Hepatocyte (in vitro differentiated cells): Measurements from ENCODE around the gene GOLGA3. TPM values are rescaled to one million over a fixed set of nuclear protein-coding genes. Genes with fewer than 3 reads are reported as not detected.

Experiments
- DNase-seq: peaks from one replicate; pipeline ENCODE4 v3.0.0-alpha.2; 2016; ENCODE audit warnings: low spot score
- H2AFZ ChIP-seq: fragments of 200-600 bp; sonication (generic); 2 replicates; pipeline ENCODE4 v1.6.0; 2016; ENCODE audit warnings: antibody characterized with exemption, mild to moderate bottlenecking
- H3K27ac ChIP-seq: fragments of 200-600 bp; sonication (generic); 2 replicates; pipeline ENCODE4 v1.5.1; 2016; ENCODE audit warnings: mild to moderate bottlenecking
- H3K27me3 ChIP-seq: fragments of 200-600 bp; sonication (generic); 2 replicates; pipeline ENCODE4 v1.6.1; 2016
- H3K36me3 ChIP-seq: fragments of 200-600 bp; sonication (generic); replicated peaks from 2 replicates; pipeline ENCODE4 v1.5.1; 2016; ENCODE audit warnings: low read depth; ENCODE audit not compliant: insufficient read depth
- H3K4me1 ChIP-seq: fragments of 200-600 bp; sonication (generic); 2 replicates; pipeline ENCODE4 v1.5.1; 2016; ENCODE audit warnings: mild to moderate bottlenecking, moderate library complexity; ENCODE audit not compliant: insufficient read depth
- H3K4me2 ChIP-seq: fragments of 200-600 bp; sonication (generic); 2 replicates; pipeline ENCODE4 v1.6.0; 2016
- H3K4me3 ChIP-seq: fragments of 200-600 bp; sonication (generic); 2 replicates; pipeline ENCODE4 v1.5.1; 2016; ENCODE audit warnings: mild to moderate bottlenecking
- H3K79me2 ChIP-seq: fragments of 200-600 bp; sonication (generic); 2 replicates; pipeline ENCODE4 v1.6.0; 2017; ENCODE audit warnings: mild to moderate bottlenecking
- H3K9me2 ChIP-seq: fragments of 200-600 bp; sonication (generic); replicated peaks from 2 replicates; pipeline ENCODE4 v1.6.0; 2017; ENCODE audit warnings: mild to moderate bottlenecking; ENCODE audit not compliant: insufficient read depth
- H3K9me3 ChIP-seq: fragments of 200-600 bp; sonication (generic); 2 replicates; pipeline ENCODE4 v1.5.1; 2016; ENCODE audit warnings: low read depth, mild to moderate bottlenecking
- H4K20me1 ChIP-seq: fragments of 200-600 bp; sonication (generic); 2 replicates; pipeline ENCODE4 v1.6.0; 2016; ENCODE audit warnings: mild to moderate bottlenecking; ENCODE audit not compliant: insufficient read depth, poor library complexity, severe bottlenecking
- CTCF ChIP-seq: fragments of 200-600 bp; sonication (generic); IDR thresholded peaks from 2 replicates; pipeline ENCODE4 v1.5.1; 2016; ENCODE audit warnings: antibody characterized with exemption, mild to moderate bottlenecking; ENCODE audit not compliant: poor library complexity
- EZH2 ChIP-seq: fragments of 200-600 bp; sonication (generic); IDR thresholded peaks from 2 replicates; pipeline ENCODE4 v1.6.1; 2016; ENCODE audit warnings: antibody characterized with exemption, mild to moderate bottlenecking, borderline replicate concordance
- EZH2phosphoT487 ChIP-seq: fragments of 200-600 bp; sonication (generic); IDR thresholded peaks from one replicate; pipeline ENCODE4 v1.6.1; 2018; ENCODE audit warnings: antibody characterized with exemption, mild to moderate bottlenecking, low read depth, moderate library complexity; ENCODE audit not compliant: unreplicated experiment, severe bottlenecking
- WGBS: methylation state at CpG from one replicate; pipeline ENCODE4 v1.1.6; 2016; ENCODE audit warnings: low lambda C conversion rate; ENCODE audit errors: missing lambda C conversion rate; 5-methylcytosine and 5-hydroxymethylcytosine counted together
- polyA plus RNA-seq: library from polyadenylated mRNA; unstranded; fragments of >200 nt; fragmentation: Nextera tagmentation; extraction: Ambion mirVana; gene quantifications from 2 replicates; pipeline ENCODE4 v1.2.1, GENCODE V29; 2016
- total RNA-seq: library from RNA; depleted of rRNA; stranded (reverse); fragments of >200 nt; gene quantifications from 2 replicates; pipeline ENCODE4 v1.2.3, GENCODE V29; 2014

Gene GOLGA3
- total and polyA plus RNA-seq, 2 experiments from 2014 or later, result 26.2 to 67.6 TPM

- H3K27ac ChIP-seq, result no peak overlapping the region
- no peak overlapping the region for H3K4me2 ChIP-seq
- 97% methylated on average over 15 of the region's 15 CpGs for WGBS
- no peaks in the 10 kb centered on the region for H3K9me3 ChIP-seq
- no peak overlapping the region for H3K4me3 ChIP-seq
- no peaks in the 10 kb centered on the region for H3K79me2 ChIP-seq
- H3K4me1 ChIP-seq, result no peaks in the 10 kb centered on the region
- no peaks in the 10 kb centered on the region for H3K9me2 ChIP-seq
- H4K20me1 ChIP-seq, result no peaks in the 10 kb centered on the region
- TF ChIP-seq EZH2phosphoT487 (no peak), CTCF (no peak), EZH2 (no peak)
- H3K36me3 ChIP-seq, result no peaks in the 10 kb centered on the region
- DNase-seq, result no peak
- no peaks in the 10 kb centered on the region for H3K27me3 ChIP-seq
- no peak overlapping the region for H2AFZ ChIP-seq
Measured at GRCh38 chr12:132841151-132841550, 12.5 kb upstream of the GOLGA3 start.

DNA sequence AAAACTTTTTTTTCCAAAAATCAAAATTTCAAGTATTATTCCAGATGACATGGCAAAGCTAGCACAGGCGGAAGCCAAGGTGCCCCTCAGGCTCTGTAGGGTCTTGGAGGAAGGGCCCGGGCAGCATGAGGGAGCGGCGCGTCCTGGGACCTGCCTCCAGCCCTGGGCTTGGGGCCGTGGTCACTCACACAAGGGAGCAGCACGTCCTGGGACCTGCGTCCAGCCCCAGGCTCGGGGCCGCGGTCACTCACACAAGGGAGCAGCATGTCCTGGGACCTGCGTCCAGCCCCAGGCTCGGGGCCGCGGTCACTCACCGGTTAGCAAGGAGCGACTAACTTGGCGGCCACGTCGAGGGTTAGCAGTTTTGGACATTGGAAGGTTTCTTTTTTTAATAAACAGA is 11.9 kb upstream of the GOLGA3 start:
- H3K36me3 ChIP-seq, result no peaks in the 10 kb centered on the region
- H3K27me3 ChIP-seq, result no peaks in the 10 kb centered on the region
- no peak for DNase-seq
- 92% methylated on average over 20 of the region's 20 CpGs for WGBS
- no peak overlapping the region for H2AFZ ChIP-seq
- no peaks in the 10 kb centered on the region for H3K9me3 ChIP-seq
- TF ChIP-seq EZH2phosphoT487 (no peak), EZH2 (no peak), CTCF (no peak)
- H3K4me2 ChIP-seq, result no peak overlapping the region
- no peaks in the 10 kb centered on the region for H3K79me2 ChIP-seq
- no peaks in the 10 kb centered on the region for H3K9me2 ChIP-seq
- H3K4me1 ChIP-seq, result no peaks in the 10 kb centered on the region
- H3K27ac ChIP-seq, result no peak overlapping the region
- H3K4me3 ChIP-seq, result no peak overlapping the region
- H4K20me1 ChIP-seq, result no peaks in the 10 kb centered on the region

DNA sequence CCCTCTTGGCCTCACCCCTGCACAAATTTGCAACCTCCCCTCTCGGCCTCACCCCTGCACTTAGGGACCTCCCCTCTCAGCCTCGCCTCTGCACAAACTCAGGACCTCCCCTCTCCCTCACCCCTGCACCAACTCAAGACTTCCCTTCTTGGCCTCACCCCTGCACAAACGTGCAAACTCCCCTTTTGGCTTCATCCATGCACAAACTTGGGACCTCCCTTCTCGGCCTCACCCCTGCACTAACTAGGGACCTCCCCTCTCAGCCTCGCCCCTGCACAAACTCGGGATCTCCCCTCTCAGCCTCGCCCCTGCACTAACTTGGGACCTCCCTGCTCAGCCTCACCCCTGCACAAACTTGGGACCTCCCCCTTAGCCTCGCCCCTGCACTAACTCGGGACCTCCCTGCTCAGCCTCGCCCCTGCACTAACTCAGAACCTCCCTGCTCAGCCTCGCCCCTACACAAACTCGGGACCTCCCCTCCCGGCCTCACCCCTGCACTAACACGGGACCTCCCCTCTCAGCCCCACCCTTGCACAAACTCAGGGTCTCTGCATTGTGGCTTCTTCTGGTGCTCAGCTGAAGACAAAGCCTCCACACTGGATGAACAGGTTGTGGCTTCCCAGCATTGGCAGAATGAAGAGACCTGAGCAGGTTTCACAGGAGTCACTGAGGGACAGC is 11.0 kb upstream of the GOLGA3 start:
- TF ChIP-seq CTCF (no peak), EZH2phosphoT487 (no peak), EZH2 (no peak)
- Histone ChIP-seq H4K20me1 (no peaks in the 10 kb centered on the region), H3K4me1 (no peaks in the 10 kb centered on the region), H3K4me3 (no peak overlapping the region), H3K9me3 (no peaks in the 10 kb centered on the region), H2AFZ (no peak overlapping the region), H3K79me2 (no peaks in the 10 kb centered on the region), H3K36me3 (no peaks in the 10 kb centered on the region), H3K9me2 (no peaks in the 10 kb centered on the region), H3K4me2 (no peak overlapping the region), H3K27me3 (no peaks in the 10 kb centered on the region), H3K27ac (no peak overlapping the region)
- 94% methylated on average over 12 of the region's 14 CpGs for WGBS
- no peak for DNase-seq
